HepG2 (cell line): Measurements from ENCODE around the gene LLGL1. TPM values are rescaled to one million over a fixed set of nuclear protein-coding genes. Genes with fewer than 3 reads are reported as not detected.

Experiments used
- ATAC-seq: fragments of 200-7000 bp; cut with Tn5 transposase; 3 replicates; pipeline ENCODE4 v1.9.1; 2020; ENCODE audit warnings: mild to moderate bottlenecking, moderate library complexity
- BruUV-seq: library from RNA; stranded (reverse); fragments of 400-500 nt; replicated peaks from 2 replicates; lab custom pipeline; 2021; lab: Mats Ljungman, UMichigan
- CTCF ChIA-PET: fragments of 300-600 bp; formaldehyde crosslinking; extraction: SDS; loops from one replicate; lab custom pipeline; 2021; ENCODE audit warnings: low total read pairs, inconsistent platforms, low intra/inter-chr PET ratio; lab: Yijun Ruan, JAX
- POLR2A ChIA-PET: fragments of 350-600 bp; sonication (Branson Sonifier 250); formaldehyde crosslinking; loops from one replicate; lab custom pipeline; 2020; ENCODE audit warnings: antibody characterized with exemption, inconsistent platforms; lab: Yijun Ruan, JAX
- DNase-seq: peaks from one replicate; pipeline ENCODE4 v3.0.0-alpha.2; 2015; ENCODE audit warnings: low spot score
- FAIRE-seq: peaks from 3 replicates; lab custom pipeline; 2011; peaks lifted over from hg19 to GRCh38; lab: Jason Lieb, UNC
- H2AFZ ChIP-seq: one replicate; pipeline ENCODE4 v1.6.1; 2011; ENCODE audit warnings: low read length, inconsistent platforms
- H3K27ac ChIP-seq: fragments of 300-600 bp; 3 replicates; pipeline ENCODE4 v1.8.0; 2011; ENCODE audit warnings: mixed run types, mild to moderate bottlenecking, mixed read lengths, low read length, inconsistent platforms; ENCODE audit not compliant: insufficient read depth; ENCODE audit errors: extremely low read length
- H3K27me3 ChIP-seq, 2 experiments: fragments of 200-600 bp in 1 of 2; 2 replicates in 1 of 2; 3 replicates in 1 of 2; pipeline versions ENCODE4 v1.6.0 to v1.8.0; 2011; ENCODE audit warnings: low read length in 2 of 2, mild to moderate bottlenecking in 2 of 2, moderate library complexity in 2 of 2, inconsistent platforms in 1 of 2; ENCODE audit not compliant: insufficient read depth in 2 of 2, control insufficient read depth in 1 of 2
- H3K36me3 ChIP-seq, 2 experiments: fragments of 200-600 bp in 1 of 2; replicated peaks in 1 of 2; 2 replicates in 1 of 2; 3 replicates in 1 of 2; pipeline versions ENCODE4 v1.5.1 to v1.8.0; 2011; ENCODE audit warnings: low read length in 2 of 2, inconsistent platforms in 1 of 2; ENCODE audit not compliant: insufficient read depth in 2 of 2, control insufficient read depth in 1 of 2
- H3K4me1 ChIP-seq: 2 replicates; pipeline ENCODE4 v1.5.1; 2012; ENCODE audit warnings: low read length, inconsistent platforms; ENCODE audit not compliant: insufficient read depth
- H3K4me2 ChIP-seq: 2 replicates; pipeline ENCODE4 v1.6.0; 2011; ENCODE audit warnings: low read depth, low read length, inconsistent platforms
- H3K4me3 ChIP-seq, 3 experiments: fragments of 200-600 bp in 1 of 3; sonication (generic), shearing (Covaris generic) in 1 of 3; replicated peaks in 1 of 3; 2 replicates each; pipeline ENCODE4 v1.5.1; 2011 to 2016; ENCODE audit warnings: low read length in 3 of 3, inconsistent platforms in 2 of 3, low read depth in 2 of 3, mild to moderate bottlenecking in 2 of 3, control low read depth in 1 of 3, mixed read lengths in 1 of 3; ENCODE audit not compliant: insufficient read depth in 1 of 3
- H3K79me2 ChIP-seq: one replicate; pipeline ENCODE4 v1.6.1; 2011; ENCODE audit warnings: low read length, inconsistent platforms; ENCODE audit not compliant: insufficient read depth
- H3K9ac ChIP-seq: 2 replicates; pipeline ENCODE4 v1.6.0; 2011; ENCODE audit warnings: mild to moderate bottlenecking, low read depth, low read length, inconsistent platforms; ENCODE audit not compliant: insufficient read depth
- H3K9me3 ChIP-seq: 2 replicates; pipeline ENCODE4 v1.5.1; 2012; ENCODE audit warnings: mild to moderate bottlenecking, low read length
- H4K20me1 ChIP-seq: 2 replicates; pipeline ENCODE4 v1.6.0; 2011; ENCODE audit warnings: inconsistent platforms, mild to moderate bottlenecking, low read length, moderate library complexity; ENCODE audit not compliant: insufficient read depth
- AGO2 ChIP-seq: fragments of 200-400 bp; formaldehyde crosslinking; optimal IDR thresholded peaks from 2 replicates; pipeline ENCODE3; 2017; ENCODE audit warnings: mild to moderate bottlenecking, low read depth, low read length, moderate library complexity
- GFI1 ChIP-seq: sonication (generic); formaldehyde crosslinking; IDR thresholded peaks from 2 replicates; pipeline ENCODE4 v1.5.0; 2020; ENCODE audit warnings: missing genetic modification reagents, mild to moderate bottlenecking, borderline replicate concordance
- REXO4 ChIP-seq: sonication (generic); formaldehyde crosslinking; IDR thresholded peaks from 2 replicates; pipeline ENCODE4 v1.8.0; 2022; ENCODE audit warnings: missing genetic modification reagents, mild to moderate bottlenecking, borderline replicate concordance
- ZNF234 ChIP-seq: sonication (generic); formaldehyde crosslinking; conservative IDR thresholded peaks from 2 replicates; pipeline ENCODE4 v1.5.1; 2020; ENCODE audit warnings: mild to moderate bottlenecking, missing genetic modification reagents
- ZNF281 ChIP-seq: sonication (generic); formaldehyde crosslinking; IDR thresholded peaks from 2 replicates; pipeline ENCODE4 v1.4.0; 2020; ENCODE audit warnings: missing genetic modification reagents, borderline replicate concordance
- ZNF317 ChIP-seq: sonication (generic); formaldehyde crosslinking; IDR thresholded peaks from 2 replicates; pipeline ENCODE4 v1.5.0; 2020; ENCODE audit warnings: mild to moderate bottlenecking, missing genetic modification reagents
- ZNF335 ChIP-seq: sonication (generic); formaldehyde crosslinking; IDR thresholded peaks from 2 replicates; pipeline ENCODE4 v1.4.0; 2020; ENCODE audit warnings: missing genetic modification reagents
- WGBS: methylation state at CpG from one replicate; pipeline ENCODE4 v1.1.6; 2017; ENCODE audit warnings: low lambda C conversion rate; 5-methylcytosine and 5-hydroxymethylcytosine counted together
- in situ Hi-C: cut with HindIII; loops from 2 replicates; pipeline ENCODE4 v1.10.0; 2017; ENCODE audit warnings: low pct_unique_long_range_greater_than_20kb; ENCODE audit not compliant: extremely low pct_ligation_motif_present
- intact Hi-C: fragments of 100-400 bp; cut with micrococcal nuclease; formaldehyde crosslinking; loops from one replicate; pipeline ENCODE4 v1.10.0; 2022; ENCODE audit not compliant: unreplicated experiment
- polyA plus RNA-seq, 8 experiments: library from polyadenylated mRNA; depleted of rRNA in 3 of 8; stranded (reverse) in 7 of 8; unstranded in 1 of 8; fragments of >200 nt; fragmentation: Illumina TruSeq in 4 of 8; extraction: Trizol in 4 of 8; gene quantifications; 2 replicates each; pipeline versions ENCODE4 v1.2.1 to v1.2.3, GENCODE V29; 2011 to 2016; ENCODE audit warnings: low read depth in 4 of 8, missing spikeins in 1 of 8, mixed read lengths in 1 of 8; ENCODE audit not compliant: insufficient read depth in 1 of 8
- total RNA-seq, 5 experiments: library from RNA; depleted of rRNA; stranded (reverse); fragments of >200 nt; fragmentation: Illumina TruSeq; extraction: Trizol; gene quantifications; 2 replicates each; pipeline ENCODE4 v1.2.3, GENCODE V29; 2016; ENCODE audit warnings: low read depth in 1 of 5
- TF ChIP-seq, protein P1 (sequence below): sonication (generic); formaldehyde crosslinking; IDR thresholded peaks from 2 replicates; pipeline ENCODE4 v1.4.0; 2020; ENCODE audit warnings: missing genetic modification reagents
- TF ChIP-seq, protein P2 (sequence below): sonication (generic); formaldehyde crosslinking; IDR thresholded peaks from 2 replicates; pipeline ENCODE4 v1.4.0; 2020; ENCODE audit warnings: mild to moderate bottlenecking, missing genetic modification reagents

Gene LLGL1
- total and polyA plus RNA-seq, 2 of the 13 experiments (the other 11 are each of a cell fraction or from before 2014, with no cell fraction given): 15.0 to 15.3 TPM

DNA sequence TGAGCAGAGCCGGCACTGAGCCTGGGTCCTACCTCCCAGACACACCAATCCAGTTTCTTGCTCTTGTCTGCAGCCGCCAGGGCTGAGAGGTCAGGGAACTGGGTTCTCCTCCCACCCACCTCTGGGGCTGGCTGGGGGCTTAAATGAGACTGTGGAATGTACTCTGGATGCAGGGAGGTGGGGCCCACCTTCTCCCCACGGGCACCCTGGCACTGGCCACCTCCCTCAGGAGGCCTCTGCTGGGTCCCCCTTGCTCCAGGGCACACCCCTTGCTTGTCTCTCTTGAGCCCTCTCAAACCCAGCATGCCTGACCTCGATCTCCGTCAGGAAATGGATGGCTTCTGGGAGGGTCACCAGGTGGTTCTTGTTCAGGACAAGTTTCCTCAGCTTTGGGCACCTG, 26.7 kb downstream of the LLGL1 start (continued):
- TF ChIP-seq ZNF281 (no peak), ZNF335 (CRISPR knock-in tag) (no peak), GFI1 (no peak), ZNF234 (no peak), REXO4 (CRISPR knock-in tag) (no peak)
- TF ChIP-seq, protein P1, sequence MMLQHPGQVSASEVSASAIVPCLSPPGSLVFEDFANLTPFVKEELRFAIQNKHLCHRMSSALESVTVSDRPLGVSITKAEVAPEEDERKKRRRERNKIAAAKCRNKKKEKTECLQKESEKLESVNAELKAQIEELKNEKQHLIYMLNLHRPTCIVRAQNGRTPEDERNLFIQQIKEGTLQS: no peak

- CTCF ChIA-PET: no interaction called here
- 96% methylated on average over 12 of the region's 16 CpGs for WGBS
- POLR2A ChIA-PET: interaction anchor here (0.7 kb wide), 1 partner anchor 61 kb away, joined by 3 read pairs; the partner anchor contains the start of gene TOP3A
- TF ChIP-seq, protein P2, sequence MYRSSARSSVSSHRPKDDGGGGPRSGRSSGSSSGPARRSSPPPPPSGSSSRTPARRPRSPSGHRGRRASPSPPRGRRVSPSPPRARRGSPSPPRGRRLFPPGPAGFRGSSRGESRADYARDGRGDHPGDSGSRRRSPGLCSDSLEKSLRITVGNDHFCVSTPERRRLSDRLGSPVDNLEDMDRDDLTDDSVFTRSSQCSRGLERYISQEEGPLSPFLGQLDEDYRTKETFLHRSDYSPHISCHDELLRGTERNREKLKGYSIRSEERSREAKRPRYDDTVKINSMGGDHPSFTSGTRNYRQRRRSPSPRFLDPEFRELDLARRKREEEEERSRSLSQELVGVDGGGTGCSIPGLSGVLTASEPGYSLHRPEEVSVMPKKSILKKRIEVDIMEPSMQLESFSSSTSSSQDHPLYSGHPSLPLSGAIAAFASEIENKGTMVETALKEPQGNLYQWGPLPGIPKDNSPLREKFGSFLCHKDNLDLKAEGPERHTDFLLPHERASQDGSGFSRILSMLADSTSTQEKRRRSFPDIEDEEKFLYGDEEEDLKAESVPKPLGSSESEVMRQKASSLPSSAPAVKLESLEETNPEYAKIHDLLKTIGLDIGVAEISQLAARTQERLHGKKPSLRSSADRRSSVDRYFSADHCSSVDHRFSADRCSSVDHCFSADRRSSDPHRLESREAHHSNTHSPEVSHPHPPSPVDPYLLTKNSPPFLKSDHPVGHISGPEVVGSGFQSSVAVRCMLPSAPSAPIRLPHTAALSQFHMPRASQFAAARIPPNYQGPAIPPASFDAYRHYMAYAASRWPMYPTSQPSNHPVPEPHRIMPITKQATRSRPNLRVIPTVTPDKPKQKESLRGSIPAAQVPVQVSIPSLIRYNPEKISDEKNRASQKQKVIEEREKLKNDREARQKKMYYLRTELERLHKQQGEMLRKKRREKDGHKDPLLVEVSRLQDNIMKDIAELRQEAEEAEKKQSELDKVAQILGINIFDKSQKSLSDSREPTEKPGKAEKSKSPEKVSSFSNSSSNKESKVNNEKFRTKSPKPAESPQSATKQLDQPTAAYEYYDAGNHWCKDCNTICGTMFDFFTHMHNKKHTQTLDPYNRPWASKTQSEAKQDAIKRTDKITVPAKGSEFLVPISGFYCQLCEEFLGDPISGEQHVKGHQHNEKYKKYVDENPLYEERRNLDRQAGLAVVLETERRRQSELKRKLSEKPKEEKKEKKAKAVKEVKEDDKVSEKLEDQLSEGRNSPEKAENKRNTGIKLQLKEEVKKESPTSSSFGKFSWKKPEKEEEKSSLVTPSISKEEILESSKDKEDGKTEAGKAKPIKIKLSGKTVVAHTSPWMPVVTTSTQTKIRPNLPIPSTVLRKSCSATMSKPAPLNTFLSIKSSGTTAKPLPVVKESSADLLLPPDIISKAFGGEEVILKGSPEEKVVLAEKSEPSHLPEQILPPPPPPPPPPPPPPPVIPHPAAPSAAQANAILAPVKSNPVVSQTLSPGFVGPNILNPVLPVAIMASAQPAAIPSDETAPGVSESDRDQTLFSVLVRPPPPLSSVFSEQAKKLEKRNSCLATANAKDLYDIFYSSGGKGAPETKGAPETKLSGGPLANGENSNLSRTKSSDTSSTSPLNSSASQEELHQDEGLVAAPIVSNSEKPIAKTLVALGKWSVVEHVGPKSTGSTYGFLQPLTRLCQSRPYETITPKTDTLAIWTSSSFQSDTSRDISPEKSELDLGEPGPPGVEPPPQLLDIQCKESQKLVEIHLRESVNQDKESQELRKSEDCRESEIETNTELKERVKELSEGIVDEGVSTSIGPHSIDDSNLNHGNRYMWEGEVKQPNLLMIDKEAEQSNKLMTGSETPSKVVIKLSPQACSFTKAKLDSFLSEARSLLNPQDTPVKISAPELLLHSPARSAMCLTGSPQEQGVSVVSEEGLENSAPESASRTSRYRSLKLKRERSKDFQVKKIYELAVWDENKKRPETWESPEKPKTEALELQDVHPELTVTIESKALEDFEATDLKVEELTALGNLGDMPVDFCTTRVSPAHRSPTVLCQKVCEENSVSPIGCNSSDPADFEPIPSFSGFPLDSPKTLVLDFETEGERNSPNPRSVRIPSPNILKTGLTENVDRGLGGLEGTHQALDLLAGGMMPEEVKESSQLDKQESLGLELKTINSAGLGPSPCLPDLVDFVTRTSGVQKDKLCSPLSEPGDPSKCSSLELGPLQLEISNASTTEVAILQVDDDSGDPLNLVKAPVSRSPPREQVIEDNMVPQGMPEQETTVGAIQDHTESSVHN (CRISPR knock-in tag): no peak
- no peak for TF ChIP-seq ZNF317 (CRISPR knock-in tag)
- peak; percentile 23 for TF ChIP-seq AGO2
Measured at GRCh38 chr17:18253187-18253884, 27.9 kb downstream of the LLGL1 start.

More at GRCh38 chr17:18253187-18253884, 27.9 kb downstream of the LLGL1 start:
- ATAC-seq (no peak), FAIRE-seq (no peak), DNase-seq (no peak)
- Histone ChIP-seq H3K4me2 (no peak overlapping the region), H3K27me3 (no peaks in the 10 kb centered on the region; a peak in 1 of 5 replicates), H3K27ac (no peak overlapping the region), H3K9me3 (no peaks in the 10 kb centered on the region), H2AFZ (no peak overlapping the region), H4K20me1 (peaks cover 8% of the 10 kb centered on the region; the same call in 1 of the 2 replicates), H3K4me3 (no peak overlapping the region), H3K9ac (no peak overlapping the region), H3K4me1 (peaks cover 15% of the 10 kb centered on the region), H3K79me2 (peaks cover 21% of the 10 kb centered on the region), H3K36me3 (peaks cover 35 to 69% of the 10 kb centered on the region in 2 experiments; a peak in 4 of 5 replicates)
- in situ Hi-C loops (no loop called here), intact Hi-C loops (no loop called here)
- no TSS peak for BruUV-seq
